HepG2 (cell line): ENCODE results near the gene GGTA1. TPM values are rescaled to one million over a fixed set of nuclear protein-coding genes. Genes with fewer than 3 reads are reported as not detected.

Experiments
- ATAD3A ChIP-seq: sonication (generic); formaldehyde crosslinking; IDR thresholded peaks from 2 replicates; pipeline ENCODE4 v1.4.0; 2020; ENCODE audit warnings: missing genetic modification reagents
- BATF2 ChIP-seq: sonication (generic); formaldehyde crosslinking; IDR thresholded peaks from 2 replicates; pipeline ENCODE4 v1.8.0; 2022; ENCODE audit warnings: mild to moderate bottlenecking, missing genetic modification reagents, moderate library complexity
- CREM ChIP-seq, 2 experiments: sonication (generic) in 1 of 2; formaldehyde crosslinking in 1 of 2; IDR thresholded peaks; 2 replicates each; pipeline versions ENCODE4 v1.4.0 to v1.6.1; 2016 to 2020; ENCODE audit warnings: antibody characterized with exemption in 1 of 2, mild to moderate bottlenecking in 1 of 2, missing genetic modification reagents in 1 of 2
- FIP1L1 ChIP-seq: fragments of 200-400 bp; formaldehyde crosslinking; IDR thresholded peaks from 2 replicates; pipeline ENCODE4 v1.6.1; 2018; ENCODE audit warnings: low read depth, mild to moderate bottlenecking, low read length, moderate library complexity, borderline replicate concordance; ENCODE audit not compliant: insufficient read depth
- FOXK2 ChIP-seq: fragments of 450-650 bp; IDR thresholded peaks from 2 replicates; pipeline ENCODE4 v1.6.1; 2016
- GABPA ChIP-seq, 2 experiments: IDR thresholded peaks; 2 replicates each; pipeline ENCODE4 v1.6.1; 2011 to 2016; ENCODE audit warnings: low read depth in 2 of 2, low read length in 1 of 2, missing biosample characterization in 1 of 2, missing genetic modification characterization in 1 of 2
- GFI1 ChIP-seq: sonication (generic); formaldehyde crosslinking; IDR thresholded peaks from 2 replicates; pipeline ENCODE4 v1.5.0; 2020; ENCODE audit warnings: missing genetic modification reagents, mild to moderate bottlenecking, borderline replicate concordance
- KDM1A ChIP-seq: IDR thresholded peaks from 2 replicates; pipeline ENCODE4 v1.6.1; 2016; ENCODE audit warnings: missing compliant biosample characterization
- MAZ ChIP-seq, 2 experiments: sonication (generic) in 1 of 2; formaldehyde crosslinking in 1 of 2; IDR thresholded peaks; 2 replicates each; pipeline versions ENCODE4 v1.5.0 to v1.6.1; 2012 to 2020; ENCODE audit warnings: low read depth in 2 of 2, mild to moderate bottlenecking in 2 of 2, borderline replicate concordance in 1 of 2, improper control_type of control experiment in 1 of 2, low read length in 1 of 2, missing genetic modification reagents in 1 of 2, moderate library complexity in 1 of 2
- NFIC ChIP-seq: IDR thresholded peaks from 2 replicates; pipeline ENCODE4 v1.6.1; 2012; ENCODE audit warnings: mild to moderate bottlenecking, low read length, inconsistent platforms
- NFKB2 ChIP-seq: sonication (generic); formaldehyde crosslinking; IDR thresholded peaks from 2 replicates; pipeline ENCODE4 v1.4.0; 2020; ENCODE audit warnings: missing genetic modification reagents, borderline replicate concordance
- NR2F6 ChIP-seq, 2 experiments: IDR thresholded peaks; 2 replicates each; pipeline ENCODE4 v1.6.1; 2016; ENCODE audit warnings: antibody characterized with exemption in 1 of 2, mild to moderate bottlenecking in 1 of 2
- ONECUT2 ChIP-seq: sonication (generic); formaldehyde crosslinking; IDR thresholded peaks from 2 replicates; pipeline ENCODE4 v1.4.0; 2020; ENCODE audit warnings: missing genetic modification reagents
- REXO4 ChIP-seq: sonication (generic); formaldehyde crosslinking; IDR thresholded peaks from 2 replicates; pipeline ENCODE4 v1.8.0; 2022; ENCODE audit warnings: missing genetic modification reagents, mild to moderate bottlenecking, borderline replicate concordance
- RXRA ChIP-seq: sonication (generic); formaldehyde crosslinking; IDR thresholded peaks from 2 replicates; pipeline ENCODE4 v1.5.1; 2020; ENCODE audit warnings: missing genetic modification reagents
- THAP8 ChIP-seq: sonication (generic); formaldehyde crosslinking; IDR thresholded peaks from 2 replicates; pipeline ENCODE4 v1.5.1; 2020; ENCODE audit warnings: missing genetic modification reagents, mild to moderate bottlenecking, borderline replicate concordance
- TRIM24 ChIP-seq: sonication (generic); formaldehyde crosslinking; IDR thresholded peaks from 2 replicates; pipeline ENCODE4 v1.8.0; 2022; ENCODE audit warnings: mild to moderate bottlenecking, missing genetic modification reagents
- ZKSCAN8 ChIP-seq: IDR thresholded peaks from 2 replicates; pipeline ENCODE4 v1.6.1; 2016; ENCODE audit warnings: borderline replicate concordance, missing genetic modification reagents, missing compliant biosample characterization
- ZNF629 ChIP-seq: sonication (generic); formaldehyde crosslinking; conservative IDR thresholded peaks from 2 replicates; pipeline ENCODE4 v1.5.0; 2020; ENCODE audit warnings: missing genetic modification reagents
- ZNF772 ChIP-seq: sonication (generic); formaldehyde crosslinking; IDR thresholded peaks from 2 replicates; pipeline ENCODE4 v1.5.0; 2020; ENCODE audit warnings: mild to moderate bottlenecking, missing genetic modification reagents
- ZNF878 ChIP-seq: sonication (generic); formaldehyde crosslinking; IDR thresholded peaks from 2 replicates; pipeline ENCODE4 v1.8.1; 2023; ENCODE audit warnings: mild to moderate bottlenecking, missing genetic modification reagents, moderate library complexity
- polyA plus RNA-seq, 8 experiments: library from polyadenylated mRNA; depleted of rRNA in 3 of 8; stranded (reverse) in 7 of 8; unstranded in 1 of 8; fragments of >200 nt; fragmentation: Illumina TruSeq in 4 of 8; extraction: Trizol in 4 of 8; gene quantifications; 2 replicates each; pipeline versions ENCODE4 v1.2.1 to v1.2.3, GENCODE V29; 2011 to 2016; ENCODE audit warnings: low read depth in 4 of 8, missing spikeins in 1 of 8, mixed read lengths in 1 of 8; ENCODE audit not compliant: insufficient read depth in 1 of 8
- total RNA-seq, 5 experiments: library from RNA; depleted of rRNA; stranded (reverse); fragments of >200 nt; fragmentation: Illumina TruSeq; extraction: Trizol; gene quantifications; 2 replicates each; pipeline ENCODE4 v1.2.3, GENCODE V29; 2016; ENCODE audit warnings: low read depth in 1 of 5
- TF ChIP-seq, protein P1 (sequence below): sonication (generic); formaldehyde crosslinking; IDR thresholded peaks from 2 replicates; pipeline ENCODE4 v1.4.0; 2020; ENCODE audit warnings: mild to moderate bottlenecking, missing genetic modification reagents
- TF ChIP-seq, protein P2 (sequence below): sonication (generic); formaldehyde crosslinking; conservative IDR thresholded peaks from 2 replicates; pipeline ENCODE4 v1.8.0; 2022; ENCODE audit warnings: mild to moderate bottlenecking, moderate library complexity, missing genetic modification reagents

Gene GGTA1
- total and polyA plus RNA-seq, 2 of the 13 experiments (the other 11 are each of a cell fraction or from before 2014, with no cell fraction given), result not detected

- no peak for TF ChIP-seq BATF2 (CRISPR knock-in tag)
- TF ChIP-seq, protein P1, sequence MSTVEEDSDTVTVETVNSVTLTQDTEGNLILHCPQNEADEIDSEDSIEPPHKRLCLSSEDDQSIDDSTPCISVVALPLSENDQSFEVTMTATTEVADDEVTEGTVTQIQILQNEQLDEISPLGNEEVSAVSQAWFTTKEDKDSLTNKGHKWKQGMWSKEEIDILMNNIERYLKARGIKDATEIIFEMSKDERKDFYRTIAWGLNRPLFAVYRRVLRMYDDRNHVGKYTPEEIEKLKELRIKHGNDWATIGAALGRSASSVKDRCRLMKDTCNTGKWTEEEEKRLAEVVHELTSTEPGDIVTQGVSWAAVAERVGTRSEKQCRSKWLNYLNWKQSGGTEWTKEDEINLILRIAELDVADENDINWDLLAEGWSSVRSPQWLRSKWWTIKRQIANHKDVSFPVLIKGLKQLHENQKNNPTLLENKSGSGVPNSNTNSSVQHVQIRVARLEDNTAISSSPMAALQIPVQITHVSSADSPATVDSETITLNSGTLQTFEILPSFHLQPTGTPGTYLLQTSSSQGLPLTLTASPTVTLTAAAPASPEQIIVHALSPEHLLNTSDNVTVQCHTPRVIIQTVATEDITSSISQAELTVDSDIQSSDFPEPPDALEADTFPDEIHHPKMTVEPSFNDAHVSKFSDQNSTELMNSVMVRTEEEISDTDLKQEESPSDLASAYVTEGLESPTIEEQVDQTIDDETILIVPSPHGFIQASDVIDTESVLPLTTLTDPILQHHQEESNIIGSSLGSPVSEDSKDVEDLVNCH (CRISPR knock-in tag), result no peak
- TF ChIP-seq ONECUT2 (CRISPR knock-in tag), result peak; percentile 60; the same call in 1 of the 2 replicates
- no peak for TF ChIP-seq TRIM24 (CRISPR knock-in tag)
- TF ChIP-seq CREM (IDR thresholded peaks at IDR 0.05), result peak; percentile 85
- TF ChIP-seq CREM (CRISPR knock-in tag; IDR thresholded peaks at IDR 0.05), result no peak
- TF ChIP-seq NR2F6 (IDR thresholded peaks at IDR 0.05), result peak; percentile 99
- peak; percentile 99 for TF ChIP-seq NR2F6 (CRISPR knock-in tag; IDR thresholded peaks at IDR 0.05)
- no peak for TF ChIP-seq REXO4
- TF ChIP-seq ZNF772 (CRISPR knock-in tag), result peak; percentile 76; the same call in 1 of the 2 replicates
- TF ChIP-seq NFIC, result peak; percentile 89; the same call in 1 of the 2 replicates
- TF ChIP-seq THAP8 (CRISPR knock-in tag), result no peak
- TF ChIP-seq MAZ (IDR thresholded peaks at IDR 0.05; ENCODE audit: borderline replicate concordance, low read depth, low read length), result no peak
- TF ChIP-seq MAZ (CRISPR knock-in tag; IDR thresholded peaks at IDR 0.05; ENCODE audit: low read depth), result 0 out of 2 replicates have a peak, but pooled peaks have one; percentile 24
- TF ChIP-seq ZNF878 (CRISPR knock-in tag), result peak; percentile 67; the same call in 1 of the 2 replicates
- TF ChIP-seq ZKSCAN8 (CRISPR knock-in tag), result no peak
- TF ChIP-seq, protein P2, sequence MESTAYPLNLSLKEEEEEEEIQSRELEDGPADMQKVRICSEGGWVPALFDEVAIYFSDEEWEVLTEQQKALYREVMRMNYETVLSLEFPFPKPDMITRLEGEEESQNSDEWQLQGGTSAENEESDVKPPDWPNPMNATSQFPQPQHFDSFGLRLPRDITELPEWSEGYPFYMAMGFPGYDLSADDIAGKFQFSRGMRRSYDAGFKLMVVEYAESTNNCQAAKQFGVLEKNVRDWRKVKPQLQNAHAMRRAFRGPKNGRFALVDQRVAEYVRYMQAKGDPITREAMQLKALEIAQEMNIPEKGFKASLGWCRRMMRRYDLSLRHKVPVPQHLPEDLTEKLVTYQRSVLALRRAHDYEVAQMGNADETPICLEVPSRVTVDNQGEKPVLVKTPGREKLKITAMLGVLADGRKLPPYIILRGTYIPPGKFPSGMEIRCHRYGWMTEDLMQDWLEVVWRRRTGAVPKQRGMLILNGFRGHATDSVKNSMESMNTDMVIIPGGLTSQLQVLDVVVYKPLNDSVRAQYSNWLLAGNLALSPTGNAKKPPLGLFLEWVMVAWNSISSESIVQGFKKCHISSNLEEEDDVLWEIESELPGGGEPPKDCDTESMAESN, result no peak; the same call in 1 of the 2 replicates
- TF ChIP-seq ATAD3A (CRISPR knock-in tag), result no peak
- TF ChIP-seq GFI1, result peak; percentile 88
- TF ChIP-seq NFKB2 (CRISPR knock-in tag), result no peak
- TF ChIP-seq ZNF629 (CRISPR knock-in tag), result no peak
- TF ChIP-seq GABPA (IDR thresholded peaks at IDR 0.05; ENCODE audit: low read depth, low read length), result no peak
- TF ChIP-seq GABPA (CRISPR knock-in tag; IDR thresholded peaks at IDR 0.05; ENCODE audit: low read depth), result peak; percentile 67; the same call in 1 of the 2 replicates
- TF ChIP-seq FOXK2, result 0 out of 2 replicates have a peak, but pooled peaks have one; percentile 30
- TF ChIP-seq RXRA (CRISPR knock-in tag), result peak; percentile 92; the same call in 1 of the 2 replicates
- no peak for TF ChIP-seq FIP1L1
- TF ChIP-seq KDM1A (CRISPR knock-in tag), result no peak
These were observed 75.6 kb downstream of the GGTA1 start (continued) for GRCh38 chr9:121424024-121424432.
